HCT116 (cell line): ENCODE measurements around the gene NUDT14. TPM values are rescaled to one million over a fixed set of nuclear protein-coding genes. Genes with fewer than 3 reads are reported as not detected.

Experiments used
- ATAC-seq: fragments of 200-7000 bp; cut with Tn5 transposase; 2 replicates; pipeline ENCODE4 v1.9.1; 2020; ENCODE audit warnings: mild to moderate bottlenecking, moderate library complexity
- BruUV-seq: library from RNA; stranded (reverse); fragments of 400-500 nt; replicated peaks from 2 replicates; lab custom pipeline; 2021; lab: Mats Ljungman, UMichigan
- CTCF ChIA-PET: fragments of 300-600 bp; sonication (Branson Sonifier 250); formaldehyde crosslinking; loops from one replicate; lab custom pipeline; 2021; ENCODE audit warnings: antibody characterized with exemption; lab: Charles Lee
- POLR2A ChIA-PET: fragments of 300-600, 350-600 bp; sonication (Branson Sonifier 250); formaldehyde crosslinking; loops from one replicate; lab custom pipeline; 2021; ENCODE audit warnings: antibody characterized with exemption; lab: Charles Lee
- RAD21 ChIA-PET, 2 experiments: fragments of 300-600 bp; sonication (Branson Sonifier 250); formaldehyde crosslinking; loops; one replicate each; lab custom pipeline; 2023; ENCODE audit warnings: low total read pairs in 2 of 2; ENCODE audit not compliant: uncharacterized antibody in 2 of 2, unreplicated experiment in 2 of 2, low non-redundant PET in 1 of 2; lab: Charles Lee
- DNase-seq: peaks from one replicate; pipeline ENCODE4 v3.0.0-alpha.2; 2010; ENCODE audit warnings: low read depth, low spot score
- H2AFZ ChIP-seq: fragments of 200-600 bp; shearing (Covaris generic), sonication (generic); 2 replicates; pipeline ENCODE4 v1.6.1; 2017; ENCODE audit warnings: low read depth, mixed run types, mixed read lengths, antibody characterized with exemption, low read length; ENCODE audit not compliant: poor library complexity, severe bottlenecking
- H3K27ac ChIP-seq: 2 replicates; pipeline ENCODE4 v1.5.1; 2012; ENCODE audit warnings: low read depth, low read length
- H3K27me3 ChIP-seq: fragments of 200-600 bp; sonication (generic); 2 replicates; pipeline ENCODE4 v1.6.1; 2016; ENCODE audit warnings: mixed run types, low read length, mixed read lengths; ENCODE audit not compliant: insufficient read depth
- H3K36me3 ChIP-seq, 2 experiments: fragments of 200-500 bp in 1 of 2; fragments of 200-600 bp in 1 of 2; sonication (Bioruptor generic) in 1 of 2; sonication (generic) in 1 of 2; 2 replicates each; pipeline versions ENCODE4 v1.5.1 to v1.6.1; 2014 to 2016; ENCODE audit warnings: low read length in 2 of 2, inconsistent platforms in 1 of 2, mixed read lengths in 1 of 2, mixed run types in 1 of 2; ENCODE audit not compliant: insufficient read depth in 2 of 2, control insufficient read depth in 1 of 2
- H3K4me1 ChIP-seq, 2 experiments: fragments of 200-600 bp in 1 of 2; sonication (generic) in 1 of 2; 2 replicates each; pipeline versions ENCODE4 v1.5.1 to v1.6.1; 2012 to 2017; ENCODE audit warnings: low read length in 2 of 2, inconsistent platforms in 1 of 2, mild to moderate bottlenecking in 1 of 2, mixed read lengths in 1 of 2, mixed run types in 1 of 2, moderate library complexity in 1 of 2; ENCODE audit not compliant: insufficient read depth in 2 of 2, control insufficient read depth in 1 of 2
- H3K4me2 ChIP-seq: fragments of 200-600 bp; sonication (generic); 2 replicates; pipeline ENCODE4 v1.6.1; 2017; ENCODE audit warnings: mixed run types, low read length, mixed read lengths
- H3K4me3 ChIP-seq, 2 experiments: fragments of 200-600 bp in 1 of 2; sonication (generic) in 1 of 2; replicated peaks in 1 of 2; 2 replicates each; pipeline ENCODE4 v1.5.1; 2011 to 2016; ENCODE audit warnings: low read length in 2 of 2, control low read depth in 1 of 2, low read depth in 1 of 2, mild to moderate bottlenecking in 1 of 2, mixed read lengths in 1 of 2, mixed run types in 1 of 2
- H3K79me2 ChIP-seq: fragments of 200-600 bp; sonication (generic); 2 replicates; pipeline ENCODE4 v1.6.1; 2017; ENCODE audit warnings: mild to moderate bottlenecking, mixed run types, low read length, moderate library complexity, mixed read lengths; ENCODE audit not compliant: insufficient read depth
- H3K9ac ChIP-seq: fragments of 200-600 bp; sonication (generic); 2 replicates; pipeline ENCODE4 v1.6.1; 2016; ENCODE audit warnings: low read length, mixed read lengths
- H3K9me2 ChIP-seq: fragments of 200-600 bp; sonication (generic), shearing (Covaris generic); 2 replicates; pipeline ENCODE4 v1.6.1; 2017; ENCODE audit warnings: mixed run types, mild to moderate bottlenecking, moderate library complexity; ENCODE audit not compliant: insufficient read depth
- H3K9me3 ChIP-seq, 2 experiments: fragments of 200-500 bp in 1 of 2; fragments of 200-600 bp in 1 of 2; sonication (Bioruptor generic) in 1 of 2; sonication (generic) in 1 of 2; 2 replicates each; pipeline ENCODE4 v1.6.1; 2014 to 2017; ENCODE audit warnings: low read length in 2 of 2, mixed read lengths in 2 of 2, inconsistent platforms in 1 of 2, low read depth in 1 of 2, mild to moderate bottlenecking in 1 of 2, mixed run types in 1 of 2, moderate library complexity in 1 of 2; ENCODE audit not compliant: control insufficient read depth in 1 of 2, insufficient read depth in 1 of 2
- H4K20me1 ChIP-seq: fragments of 200-600 bp; sonication (generic), shearing (Covaris generic); 2 replicates; pipeline ENCODE4 v1.6.1; 2017; ENCODE audit warnings: mixed run types, mild to moderate bottlenecking, moderate library complexity; ENCODE audit not compliant: insufficient read depth
- CEBPB ChIP-seq: IDR thresholded peaks from 2 replicates; pipeline ENCODE4 v1.6.1; 2012; ENCODE audit warnings: low read depth
- EGR1 ChIP-seq: IDR thresholded peaks from 2 replicates; pipeline ENCODE4 v1.6.1; 2012; ENCODE audit warnings: low read depth
- ELF1 ChIP-seq: IDR thresholded peaks from 2 replicates; pipeline ENCODE4 v1.6.1; 2012; ENCODE audit warnings: low read depth, borderline replicate concordance
- EZH2phosphoT487 ChIP-seq: fragments of 200-600 bp; IDR thresholded peaks from 2 replicates; pipeline ENCODE4 v1.6.1; 2018; ENCODE audit warnings: antibody characterized with exemption, borderline replicate concordance
- FOSL1 ChIP-seq: IDR thresholded peaks from 2 replicates; pipeline ENCODE4 v1.6.1; 2012; ENCODE audit warnings: low read depth
- JUND ChIP-seq: IDR thresholded peaks from 2 replicates; pipeline ENCODE4 v1.6.1; 2012
- REST ChIP-seq: IDR thresholded peaks from 2 replicates; pipeline ENCODE4 v1.6.1; 2012; ENCODE audit warnings: low read depth
- SRF ChIP-seq: IDR thresholded peaks from 2 replicates; pipeline ENCODE4 v1.6.1; 2012; ENCODE audit warnings: low read depth
- TCF7L2 ChIP-seq: IDR thresholded peaks from 2 replicates; pipeline ENCODE4 v1.7.0; 2011; ENCODE audit warnings: borderline replicate concordance, inconsistent platforms; ENCODE audit not compliant: insufficient read depth, insufficient read length; ENCODE audit errors: extremely low read depth
- ZBTB33 ChIP-seq: IDR thresholded peaks from 2 replicates; pipeline ENCODE4 v1.6.1; 2011; ENCODE audit warnings: mild to moderate bottlenecking, low read length, moderate library complexity; ENCODE audit not compliant: insufficient replicate concordance; ENCODE audit errors: extremely low read depth
- ZFX ChIP-seq: fragments of 450-650 bp; IDR thresholded peaks from 2 replicates; pipeline ENCODE4 v1.6.1; 2017
- ZNF274 ChIP-seq: fragments of 200-500 bp; sonication (Bioruptor generic); IDR thresholded peaks from 2 replicates; pipeline ENCODE4 v1.6.1; 2014; ENCODE audit warnings: mild to moderate bottlenecking, low read depth, low read length, inconsistent platforms
- intact Hi-C: fragments of 100-400 bp; cut with micrococcal nuclease; formaldehyde crosslinking; loops from 2 replicates; pipeline ENCODE4 v1.10.0; 2022
- total RNA-seq: library from RNA; stranded (reverse); gene quantifications from one replicate; pipeline ENCODE4 v1.2.1, GENCODE V29; 2021; ENCODE audit not compliant: unreplicated experiment

Gene NUDT14
- total RNA-seq, 1 experiment from 2014 or later: 56.1 TPM

- Histone ChIP-seq H3K9me2 (no peaks in the 10 kb centered on the region), H3K4me3 (no peak overlapping the region), H3K4me2 (no peak overlapping the region), H3K79me2 (no peaks in the 10 kb centered on the region), H3K9me3 (no peaks in the 10 kb centered on the region), H2AFZ (no peak overlapping the region), H3K9ac (no peak overlapping the region), H3K4me1 (peaks cover 17 to 25% of the 10 kb centered on the region in 2 experiments; a peak in 3 of 4 replicates), H4K20me1 (no peaks in the 10 kb centered on the region), H3K36me3 (no peaks in the 10 kb centered on the region), H3K27ac (no peak overlapping the region), H3K27me3 (no peaks in the 10 kb centered on the region)
- no TSS peak for BruUV-seq
- DNase-seq (no peak), ATAC-seq (no peak)
- RAD21 ChIA-PET: no interaction called here
- POLR2A ChIA-PET: no interaction called here
- CTCF ChIA-PET: interaction anchor here (1.4 to 1.9 kb wide), 3 partner anchors 64 to 148 kb away, joined by 3 to 10 read pairs (median 3); no protein-coding TSS in a partner anchor
- intact Hi-C loops: no loop called here
- TF ChIP-seq JUND (no peak), FOSL1 (no peak), TCF7L2 (no peak), CEBPB (no peak), ZBTB33 (no peak), ZNF274 (no peak), ELF1 (no peak), REST (no peak), EGR1 (no peak), EZH2phosphoT487 (no peak), SRF (no peak), ZFX (no peak)
These were observed 23.3 kb upstream of the NUDT14 start for GRCh38 chr14:105204206-105204930.
